GM12892 (cell line): ENCODE data around the gene PRAME.

Experiments
- POLR2A ChIP-seq: IDR thresholded peaks from 2 replicates; pipeline ENCODE4 v1.6.1; 2011; ENCODE audit warnings: low read depth, low read length, control low read depth
- POLR2AphosphoS5 ChIP-seq: IDR thresholded peaks from 2 replicates; pipeline ENCODE4 v1.6.1; 2011; ENCODE audit warnings: low read depth, low read length, control low read depth

DNA sequence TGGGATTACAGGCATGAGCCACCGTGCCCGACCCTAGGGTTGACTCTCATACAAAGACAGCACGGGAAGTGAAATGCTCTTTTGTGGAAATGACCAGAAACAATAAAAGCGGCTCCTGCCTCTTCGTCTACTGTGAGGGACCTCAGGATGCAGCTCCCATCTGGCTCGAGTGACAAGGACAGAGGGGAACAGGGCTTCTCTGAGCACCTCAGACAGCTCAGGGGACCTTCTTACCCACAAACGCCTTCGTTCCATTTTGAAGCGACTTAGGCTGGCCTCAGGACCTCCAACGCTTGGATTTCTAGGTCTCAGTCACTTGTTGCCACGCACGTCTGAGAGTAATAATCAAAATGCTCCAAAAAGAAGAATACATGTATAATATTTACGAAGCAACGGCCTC, 2.5 kb downstream of the PRAME start:
- TF ChIP-seq POLR2A (no peak), POLR2AphosphoS5 (no peak)
